Cardiac muscle cell (in vitro differentiated cells and primary cell): ENCODE results near the gene UBE2F. TPM values are rescaled to one million over a fixed set of nuclear protein-coding genes. Genes with fewer than 3 reads are reported as not detected.
"Not testable (repeated sequence)": the region's sequence is repeated elsewhere in the genome, so short reads cannot be mapped to it uniquely, and the experiment has no call there.

Experiments
- DNase-seq, 2 donors: peaks; one replicate each; pipeline versions ENCODE4 v3.0.0 to v3.0.0-alpha.2; 2010 to 2017; ENCODE audit warnings: low read depth in 1 of 2, low spot score in 1 of 2
- H3K27ac ChIP-seq: fragments of 200-600 bp; sonication (generic); 2 replicates; pipeline ENCODE4 v1.5.1; 2016
- H3K27me3 ChIP-seq: fragments of 200-600 bp; sonication (generic); 2 replicates; pipeline ENCODE4 v1.6.0; 2016; ENCODE audit warnings: control low read depth
- H3K36me3 ChIP-seq: fragments of 200-600 bp; sonication (generic); 2 replicates; pipeline ENCODE4 v1.5.1; 2016; ENCODE audit warnings: control low read depth
- H3K4me1 ChIP-seq: fragments of 200-600 bp; sonication (generic); 2 replicates; pipeline ENCODE4 v1.8.1; 2017; ENCODE audit warnings: low read depth, mild to moderate bottlenecking, mixed run types
- H3K4me3 ChIP-seq: fragments of 200-600 bp; sonication (generic); 2 replicates; pipeline ENCODE4 v1.5.1; 2016; ENCODE audit warnings: mild to moderate bottlenecking
- H3K9me3 ChIP-seq: fragments of 200-600 bp; sonication (generic); 2 replicates; pipeline ENCODE4 v1.5.1; 2017; ENCODE audit warnings: low read depth, mild to moderate bottlenecking, control low read depth
- polyA plus RNA-seq: library from polyadenylated mRNA; unstranded; fragments of >200 nt; fragmentation: Nextera tagmentation; extraction: Ambion mirVana; gene quantifications from 2 replicates; pipeline ENCODE4 v1.2.1, GENCODE V29; 2016
- total RNA-seq: library from RNA; depleted of rRNA; stranded (reverse); fragments of >200 nt; gene quantifications from 2 replicates; pipeline ENCODE4 v1.2.3, GENCODE V29; 2016
- TF ChIP-seq, protein P1 (sequence below): IDR thresholded peaks from 2 replicates; pipeline ENCODE4 v1.5.1; 2012; ENCODE audit warnings: low read depth, mild to moderate bottlenecking, low read length

Gene UBE2F
- total and polyA plus RNA-seq, 2 experiments from 2014 or later: 35.1 to 66.2 TPM

DNA sequence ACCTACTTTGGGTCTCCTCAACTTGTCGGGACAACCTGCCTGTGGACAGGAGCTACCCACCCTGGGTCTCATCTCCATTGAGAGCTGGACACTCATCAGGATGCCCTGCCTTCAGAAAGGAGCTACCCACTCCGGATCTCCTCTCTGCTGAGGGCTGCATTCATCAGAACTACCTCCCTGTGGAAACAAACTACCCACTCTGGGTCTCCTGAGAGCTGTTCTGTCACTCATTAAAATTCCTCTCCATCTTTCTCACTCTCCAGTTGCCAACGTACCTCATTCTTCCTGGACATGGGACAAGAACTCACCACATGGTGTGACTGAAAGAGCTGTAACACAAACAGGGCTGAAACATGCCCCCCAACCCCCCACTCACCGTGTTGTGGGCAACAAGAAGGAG lies 22.5 kb upstream of the UBE2F start:
- no peak for DNase-seq
- H3K4me1 ChIP-seq: no peaks in the 10 kb centered on the region
- TF ChIP-seq, protein P1, sequence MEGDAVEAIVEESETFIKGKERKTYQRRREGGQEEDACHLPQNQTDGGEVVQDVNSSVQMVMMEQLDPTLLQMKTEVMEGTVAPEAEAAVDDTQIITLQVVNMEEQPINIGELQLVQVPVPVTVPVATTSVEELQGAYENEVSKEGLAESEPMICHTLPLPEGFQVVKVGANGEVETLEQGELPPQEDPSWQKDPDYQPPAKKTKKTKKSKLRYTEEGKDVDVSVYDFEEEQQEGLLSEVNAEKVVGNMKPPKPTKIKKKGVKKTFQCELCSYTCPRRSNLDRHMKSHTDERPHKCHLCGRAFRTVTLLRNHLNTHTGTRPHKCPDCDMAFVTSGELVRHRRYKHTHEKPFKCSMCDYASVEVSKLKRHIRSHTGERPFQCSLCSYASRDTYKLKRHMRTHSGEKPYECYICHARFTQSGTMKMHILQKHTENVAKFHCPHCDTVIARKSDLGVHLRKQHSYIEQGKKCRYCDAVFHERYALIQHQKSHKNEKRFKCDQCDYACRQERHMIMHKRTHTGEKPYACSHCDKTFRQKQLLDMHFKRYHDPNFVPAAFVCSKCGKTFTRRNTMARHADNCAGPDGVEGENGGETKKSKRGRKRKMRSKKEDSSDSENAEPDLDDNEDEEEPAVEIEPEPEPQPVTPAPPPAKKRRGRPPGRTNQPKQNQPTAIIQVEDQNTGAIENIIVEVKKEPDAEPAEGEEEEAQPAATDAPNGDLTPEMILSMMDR: no peak

DNA sequence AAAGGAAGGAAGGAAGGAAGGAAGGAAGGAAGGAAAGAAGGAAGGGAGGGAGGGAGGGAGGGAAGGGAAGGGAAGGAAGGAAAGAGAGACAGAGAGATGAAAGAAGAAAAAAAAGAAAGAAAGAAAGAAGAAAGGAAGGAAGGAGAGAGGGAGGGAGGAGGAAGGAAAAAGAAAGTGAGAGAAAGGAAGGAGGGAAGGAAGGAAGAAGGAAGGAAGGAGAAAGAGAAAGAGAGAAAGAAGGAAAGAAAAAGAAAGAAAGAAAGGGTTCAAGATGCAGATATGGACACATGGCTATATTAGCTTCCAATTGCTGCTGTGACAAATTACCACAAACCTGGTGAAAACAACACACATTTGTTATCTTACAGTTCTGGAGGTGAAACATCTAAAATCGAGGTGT lies 20.4 kb upstream of the UBE2F start:
- TF ChIP-seq, protein P1: no peak
- H3K27me3 ChIP-seq: no peaks in the 10 kb centered on the region

More for the DNA sequence above, 22.5 kb upstream of the UBE2F start:
- H3K27me3 ChIP-seq: no peaks in the 10 kb centered on the region
- no peak overlapping the region for H3K27ac ChIP-seq
- H3K9me3 ChIP-seq: no peaks in the 10 kb centered on the region
- no peaks in the 10 kb centered on the region for H3K36me3 ChIP-seq
- no peak overlapping the region for H3K4me3 ChIP-seq

DNA sequence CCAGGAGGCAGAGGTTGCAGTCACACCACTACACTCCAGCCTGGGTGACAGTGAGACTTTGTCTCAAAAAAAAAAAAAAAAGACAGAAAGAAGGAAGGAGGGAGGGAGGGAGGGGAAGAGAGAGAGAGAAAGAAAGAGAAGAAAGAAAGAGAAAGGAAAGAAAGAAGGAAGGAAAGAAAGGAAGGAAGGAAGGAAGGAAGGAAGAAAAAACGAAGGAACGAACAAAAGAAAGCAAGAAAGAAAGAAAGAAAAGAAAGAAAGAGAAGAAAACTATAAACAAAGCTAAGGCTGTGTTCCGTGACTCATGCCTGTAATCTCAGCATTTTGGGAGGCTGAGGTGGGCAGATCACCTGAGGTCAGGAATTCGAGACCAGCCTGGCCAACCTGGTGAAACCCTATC lies 15.5 kb upstream of the UBE2F start:
- not testable (repeated sequence) for H3K4me1 ChIP-seq
- peaks cover 34% of the 10 kb centered on the region for H3K27me3 ChIP-seq

More for the DNA sequence above, 20.4 kb upstream of the UBE2F start:
- Histone ChIP-seq H3K4me3 (no peak overlapping the region), H3K4me1 (no peaks in the 10 kb centered on the region), H3K9me3 (no peaks in the 10 kb centered on the region), H3K36me3 (no peaks in the 10 kb centered on the region), H3K27ac (no peak overlapping the region)
- no peak for DNase-seq

DNA sequence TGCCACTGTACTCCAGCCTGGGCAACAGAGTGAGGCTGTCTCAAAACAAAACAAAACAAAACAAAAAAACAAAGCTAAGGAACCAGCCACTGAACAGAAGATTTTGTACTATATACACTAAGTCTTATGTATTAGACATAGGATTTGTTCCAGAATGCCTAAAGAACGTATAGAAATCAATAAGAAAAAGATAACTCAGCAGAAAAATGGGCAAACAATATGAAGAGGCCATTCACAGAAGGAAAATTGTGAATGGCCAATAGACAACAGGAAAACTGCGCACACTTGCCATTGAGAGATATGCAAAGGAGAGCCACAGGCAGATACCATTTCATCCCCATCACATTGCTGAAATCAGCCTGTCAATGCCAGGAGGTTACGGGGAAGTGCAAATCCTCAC lies 14.9 kb upstream of the UBE2F start:
- no peak overlapping the region for H3K27ac ChIP-seq
- DNase-seq: no peak
- no peaks in the 10 kb centered on the region for H3K4me1 ChIP-seq
- H3K4me3 ChIP-seq: no peak overlapping the region
- TF ChIP-seq, protein P1: no peak
- no peaks in the 10 kb centered on the region for H3K36me3 ChIP-seq
- H3K27me3 ChIP-seq: peaks cover 39% of the 10 kb centered on the region
- no peaks in the 10 kb centered on the region for H3K9me3 ChIP-seq

More for the DNA sequence above, 15.5 kb upstream of the UBE2F start:
- H3K4me3 ChIP-seq, DNase-seq, H3K9me3 ChIP-seq, H3K36me3 ChIP-seq, H3K27ac ChIP-seq: not testable (repeated sequence)

DNA sequence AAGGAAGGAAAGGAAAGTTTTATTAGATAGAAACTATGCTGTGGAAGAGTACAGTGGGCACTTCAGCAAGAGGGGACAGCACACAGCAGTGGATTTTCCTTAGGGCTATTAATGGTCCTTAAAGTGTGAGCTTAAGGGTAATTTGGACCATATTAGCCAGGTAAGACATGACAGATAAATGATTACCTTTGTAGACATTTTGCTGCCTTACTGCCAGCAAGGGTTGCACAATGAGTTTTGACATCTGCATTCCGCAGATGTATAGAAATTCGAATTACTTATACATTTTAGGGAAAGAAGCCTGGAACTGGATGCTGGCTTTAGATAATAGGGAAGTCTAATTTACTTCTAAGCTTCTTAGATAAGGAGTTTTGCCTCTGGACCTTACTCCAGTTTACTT lies 14.0 kb upstream of the UBE2F start:
- DNase-seq: no peak
- Histone ChIP-seq H3K4me3 (no peak overlapping the region), H3K27me3 (peaks cover 46% of the 10 kb centered on the region), H3K36me3 (no peaks in the 10 kb centered on the region), H3K27ac (no peak overlapping the region), H3K9me3 (no peaks in the 10 kb centered on the region), H3K4me1 (no peaks in the 10 kb centered on the region)
- TF ChIP-seq, protein P1: no peak

DNA sequence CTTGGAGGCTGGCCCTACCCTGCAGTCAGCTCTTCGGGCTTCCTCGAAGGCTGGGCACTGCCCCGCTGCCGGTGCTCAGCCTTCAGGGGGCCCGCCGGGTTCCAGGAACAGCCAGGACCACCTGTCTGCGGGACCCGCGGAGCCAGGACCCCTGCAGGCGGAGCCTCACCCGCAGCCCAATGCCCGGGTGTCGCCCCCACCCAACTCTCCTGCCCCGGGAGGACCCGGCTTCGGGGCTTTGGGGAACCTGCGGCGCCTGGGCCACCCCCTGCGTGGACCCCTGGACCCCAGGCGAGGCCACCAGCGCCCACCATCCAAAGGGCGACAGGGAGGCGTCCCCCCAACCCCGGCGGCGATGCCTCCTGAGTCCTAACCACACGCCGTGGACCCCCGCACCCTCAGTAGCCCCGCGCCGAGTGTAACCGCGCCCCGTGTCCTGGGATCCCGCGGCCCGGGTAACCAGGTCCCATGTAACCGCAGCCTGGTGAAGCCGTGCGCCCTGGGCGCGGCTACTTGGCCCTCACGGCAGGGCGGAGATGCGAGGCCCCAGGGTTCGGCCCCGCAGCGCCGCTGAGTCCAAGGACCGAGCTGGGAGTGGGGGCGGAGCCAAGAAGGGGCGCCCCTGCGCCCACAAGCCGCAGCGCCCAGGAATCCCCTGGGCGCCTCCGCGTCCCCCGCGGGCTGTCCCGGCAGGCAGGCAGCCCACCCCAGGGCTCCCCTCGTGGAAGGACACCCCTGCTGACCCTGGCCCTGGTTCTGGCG lies 11.0 kb upstream of the UBE2F start:
- Histone ChIP-seq H3K27ac (no peak overlapping the region), H3K4me3 (peak overlapping the region; percentile 9), H3K4me1 (no peaks in the 10 kb centered on the region), H3K36me3 (no peaks in the 10 kb centered on the region), H3K9me3 (no peaks in the 10 kb centered on the region), H3K27me3 (peaks cover 48% of the 10 kb centered on the region)
- TF ChIP-seq, protein P1: no peak
- peak in 1 of 2 donors; percentile 31 for DNase-seq
